HL-60 (cell line): Measurements from ENCODE around the gene SIL1.

Experiments used
- CTCF ChIP-seq: IDR thresholded peaks from one replicate; pipeline ENCODE4 v1.5.1; 2011; ENCODE audit warnings: low read length, control low read depth, inconsistent platforms; ENCODE audit not compliant: insufficient read depth
- GABPA ChIP-seq: IDR thresholded peaks from 2 replicates; pipeline ENCODE4 v1.6.1; 2012; ENCODE audit warnings: low read depth
- REST ChIP-seq: IDR thresholded peaks from 2 replicates; pipeline ENCODE4 v1.6.1; 2012; ENCODE audit warnings: low read depth; ENCODE audit not compliant: insufficient replicate concordance

- no peak for TF ChIP-seq CTCF
- no peak for TF ChIP-seq REST
- TF ChIP-seq GABPA: no peak
Measured at GRCh38 chr5:138955013-138955660, 243.0 kb downstream of the SIL1 start.
